Testis (tissue), 3 donors: ENCODE data around the gene FARS2. TPM values are rescaled to one million over a fixed set of nuclear protein-coding genes. Genes with fewer than 3 reads are reported as not detected.

ENCODE experiments used
- DNase-seq: peaks from one replicate; pipeline ENCODE4 v3.0.0-alpha.2; 2019
- H3K27ac ChIP-seq, 2 donors: fragments of 200-600 bp; sonication (generic); one replicate each; pipeline ENCODE4 v1.5.1; 2019
- H3K27me3 ChIP-seq: fragments of 200-600 bp; sonication (generic); one replicate; pipeline ENCODE4 v1.5.1; 2019
- H3K36me3 ChIP-seq: fragments of 200-600 bp; sonication (generic); one replicate; pipeline ENCODE4 v1.5.1; 2017; ENCODE audit warnings: low read depth; ENCODE audit errors: missing control alignments
- H3K4me1 ChIP-seq: fragments of 200-600 bp; sonication (generic); one replicate; pipeline ENCODE4 v1.5.1; 2019
- H3K4me3 ChIP-seq, 2 donors: fragments of 200-600 bp; sonication (generic); one replicate each; pipeline ENCODE4 v1.5.1; 2017 to 2019
- H3K9me3 ChIP-seq: fragments of 200-600 bp; sonication (generic); one replicate; pipeline ENCODE4 v1.5.1; 2017
- CTCF ChIP-seq, 3 experiments: fragments of 450-650 bp in 2 of 3; fragments of 200-600 bp in 1 of 3; sonication (generic) in 1 of 3; IDR thresholded peaks; one replicate each; pipeline ENCODE4 v1.5.1; 2016 to 2019; ENCODE audit warnings: antibody characterized with exemption in 3 of 3, mild to moderate bottlenecking in 2 of 3, moderate library complexity in 1 of 3
- POLR2A ChIP-seq: fragments of 450-650 bp; IDR thresholded peaks from one replicate; pipeline ENCODE4 v1.6.1; 2017; ENCODE audit warnings: antibody characterized with exemption, mild to moderate bottlenecking, moderate library complexity
- WGBS, 2 donors: methylation state at CpG; one replicate each; pipeline ENCODE4 v1.1.5; 2018; 5-methylcytosine and 5-hydroxymethylcytosine counted together
- intact Hi-C: fragments of 100-400 bp; cut with DNase I; formaldehyde crosslinking; loops from one replicate; pipeline ENCODE4 v1.15.1; 2023; ENCODE audit warnings: low total_unique reads
- polyA plus RNA-seq: library from polyadenylated mRNA; stranded (reverse); fragments of 350-450 nt; fragmentation: Illumina TruSeq; extraction: RNeasy Lipid Tissue Mini Kit (QIAGEN cat#74804); gene quantifications from one replicate; pipeline ENCODE4 v1.2.3, GENCODE V29; 2014; ENCODE audit warnings: low read depth, low replicate concordance; ENCODE audit not compliant: insufficient read depth
- total RNA-seq, 2 donors: library from RNA; depleted of rRNA; stranded (reverse); fragments of >200 nt; gene quantifications; one replicate each; pipeline ENCODE4 v1.2.3, GENCODE V29; 2016

Gene FARS2
- total and polyA plus RNA-seq, 3 donors from 2014 or later: 15.4 to 26.8 (median 22.1) TPM

GRCh38 chr6:5361396-5361795 lies 100.1 kb downstream of the FARS2 start:
- Histone ChIP-seq H3K4me3 (no peak overlapping the region), H3K27me3 (no peaks in the 10 kb centered on the region), H3K36me3 (no peaks in the 10 kb centered on the region), H3K27ac (no peak overlapping the region), H3K9me3 (no peaks in the 10 kb centered on the region), H3K4me1 (peaks cover 1% of the 10 kb centered on the region)
- DNase-seq: no peak
- WGBS, 2 donors: 61 to 63% methylated on average over 2 of the region's 2 CpGs
- intact Hi-C loops: no loop called here
- TF ChIP-seq CTCF (IDR thresholded peaks at IDR 0.05) (no peak), POLR2A (no peak)

- 84 to 88% methylated on average over 4 of the region's 4 CpGs for WGBS, 2 donors
- H3K9me3 ChIP-seq: no peaks in the 10 kb centered on the region
- intact Hi-C loops: no loop called here
- no peak overlapping the region for H3K27ac ChIP-seq
- H3K27me3 ChIP-seq: no peaks in the 10 kb centered on the region
- H3K4me1 ChIP-seq: peaks cover 6% of the 10 kb centered on the region
- TF ChIP-seq POLR2A: no peak
- TF ChIP-seq CTCF (IDR thresholded peaks at IDR 0.05): no peak
- DNase-seq: no peak
- H3K36me3 ChIP-seq: no peaks in the 10 kb centered on the region
- H3K4me3 ChIP-seq: no peak overlapping the region
Measured at GRCh38 chr6:5365436-5366195, 104.3 kb downstream of the FARS2 start.

GRCh38 chr6:5366941-5367340 lies 105.6 kb downstream of the FARS2 start:
- H3K27me3 ChIP-seq: no peaks in the 10 kb centered on the region
- DNase-seq: no peak
- H3K27ac ChIP-seq: peak overlapping the region in 1 of 2 donors; percentile 7
- intact Hi-C loops: no loop called here
- no peak overlapping the region for H3K4me3 ChIP-seq
- H3K4me1 ChIP-seq: peaks cover 6% of the 10 kb centered on the region
- no peaks in the 10 kb centered on the region for H3K36me3 ChIP-seq
- no peaks in the 10 kb centered on the region for H3K9me3 ChIP-seq
- WGBS, 2 donors: 38 to 49% methylated on average over 3 of the region's 3 CpGs
- TF ChIP-seq POLR2A: no peak
- TF ChIP-seq CTCF (IDR thresholded peaks at IDR 0.05): no peak

- intact Hi-C loops: no loop called here
- 54 to 74% methylated on average over 2 of the region's 2 CpGs for WGBS, 2 donors
- H3K4me1 ChIP-seq: peaks cover 6% of the 10 kb centered on the region
- TF ChIP-seq CTCF (IDR thresholded peaks at IDR 0.05) (no peak), POLR2A (no peak)
- no peaks in the 10 kb centered on the region for H3K27me3 ChIP-seq
- no peak overlapping the region for H3K4me3 ChIP-seq
- no peaks in the 10 kb centered on the region for H3K36me3 ChIP-seq
- no peaks in the 10 kb centered on the region for H3K9me3 ChIP-seq
- no peak for DNase-seq
- no peak overlapping the region for H3K27ac ChIP-seq
Measured at GRCh38 chr6:5367510-5367909, 106.2 kb downstream of the FARS2 start.

- intact Hi-C loops: no loop called here
- no peaks in the 10 kb centered on the region for H3K9me3 ChIP-seq
- DNase-seq: no peak
- no peaks in the 10 kb centered on the region for H3K4me1 ChIP-seq
- H3K27ac ChIP-seq: no peak overlapping the region
- TF ChIP-seq POLR2A (no peak), CTCF (IDR thresholded peaks at IDR 0.05) (no peak)
- no peak overlapping the region for H3K4me3 ChIP-seq
- WGBS, 2 donors: 88 to 91% methylated on average over 2 of the region's 2 CpGs
- H3K27me3 ChIP-seq: no peaks in the 10 kb centered on the region
- H3K36me3 ChIP-seq: no peaks in the 10 kb centered on the region
Measured at GRCh38 chr6:5373430-5373829, 112.1 kb downstream of the FARS2 start.
